ENCODE results near the gene IKZF3.
"Not testable (repeated sequence)": the region's sequence is repeated elsewhere in the genome, so short reads cannot be mapped to it uniquely, and the experiment has no call there.

IKZF3 gene

DNA sequence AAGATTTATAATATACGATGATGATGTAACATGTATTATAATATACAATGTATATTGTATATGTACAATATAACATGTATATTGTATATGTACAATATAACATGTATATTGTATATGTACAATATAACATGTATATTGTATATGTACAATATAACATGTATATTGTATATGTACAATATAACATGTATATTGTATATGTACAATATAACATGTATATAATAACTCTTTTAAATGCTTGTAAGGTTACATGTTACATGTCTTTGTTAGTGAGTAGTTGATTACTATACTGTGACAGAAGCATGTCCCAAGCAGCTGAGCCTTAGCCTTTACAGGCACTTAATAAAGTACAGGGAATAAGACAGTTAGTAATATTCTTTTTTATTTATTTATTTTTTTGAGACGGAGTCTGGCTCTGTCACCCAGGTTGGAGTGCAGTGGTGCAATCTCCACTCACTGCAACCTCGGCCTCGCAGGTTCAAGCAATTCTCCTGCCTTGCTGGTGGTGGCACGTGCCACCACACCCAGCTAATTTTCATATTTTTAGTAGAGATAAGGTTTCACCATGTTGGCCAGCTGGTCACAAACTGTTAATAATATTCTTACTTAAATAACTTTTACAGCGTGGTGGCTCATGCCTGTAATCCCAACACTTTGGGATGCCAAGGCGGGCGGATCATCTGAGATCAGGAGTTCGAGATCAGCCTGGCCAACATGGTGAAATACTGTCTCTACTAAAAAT is 8.0 kb downstream of the IKZF3 start:
- not testable (repeated sequence) for FAIRE-seq

DNA sequence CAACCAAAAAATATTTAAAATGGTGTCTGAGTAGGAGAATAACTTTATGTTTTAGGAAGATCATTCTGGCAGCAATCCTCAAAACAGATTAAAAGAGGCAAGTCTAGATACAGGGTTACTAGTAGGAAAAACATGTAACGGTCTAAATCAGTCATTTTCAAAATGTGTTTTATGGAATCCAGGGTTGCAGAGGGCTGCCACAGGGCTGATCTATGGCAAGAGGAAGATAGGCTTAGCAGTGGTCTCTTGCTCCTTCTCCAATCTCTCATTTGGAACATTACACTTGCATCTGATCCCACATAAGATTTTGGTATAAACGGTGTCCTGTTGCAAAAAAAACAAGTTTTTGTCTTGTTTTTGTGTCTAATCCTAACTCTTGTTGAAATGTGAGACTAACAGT is 9.2 kb downstream of the IKZF3 start:
- FAIRE-seq: no peak

DNA sequence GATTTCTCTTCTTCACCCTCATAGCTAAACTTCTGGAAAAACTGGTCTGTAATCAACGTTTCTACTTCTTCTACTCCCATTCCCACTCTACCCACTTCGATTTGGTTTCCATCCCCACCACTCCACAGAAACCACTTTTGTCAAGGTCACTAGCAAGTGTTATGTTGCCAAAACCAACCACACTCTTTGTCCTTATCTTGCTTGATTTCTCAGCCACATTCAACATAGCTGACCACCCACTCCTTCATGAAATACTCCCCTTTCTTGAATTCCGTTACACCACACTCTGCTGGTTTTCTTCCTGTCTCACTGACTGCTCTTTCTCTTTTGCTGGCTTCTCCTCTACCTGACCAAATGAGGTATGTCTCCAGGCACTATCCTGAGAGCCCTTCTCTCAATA is 11.9 kb downstream of the IKZF3 start:
- no peak for FAIRE-seq

DNA sequence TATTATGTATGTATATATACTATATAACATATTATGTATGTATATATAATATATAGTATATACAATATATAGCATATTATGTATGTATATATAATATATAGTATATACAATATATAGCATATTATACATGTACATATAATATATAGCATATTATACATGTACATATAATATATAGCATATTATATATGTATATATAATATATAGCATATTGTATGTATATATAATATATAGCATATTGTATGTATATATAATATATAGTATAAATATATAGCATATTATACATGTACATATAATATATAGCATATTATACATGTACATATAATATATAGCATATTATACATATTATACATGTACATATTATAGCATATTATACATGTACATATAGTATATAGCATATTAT is 13.9 kb downstream of the IKZF3 start:
- not testable (repeated sequence) for FAIRE-seq

DNA sequence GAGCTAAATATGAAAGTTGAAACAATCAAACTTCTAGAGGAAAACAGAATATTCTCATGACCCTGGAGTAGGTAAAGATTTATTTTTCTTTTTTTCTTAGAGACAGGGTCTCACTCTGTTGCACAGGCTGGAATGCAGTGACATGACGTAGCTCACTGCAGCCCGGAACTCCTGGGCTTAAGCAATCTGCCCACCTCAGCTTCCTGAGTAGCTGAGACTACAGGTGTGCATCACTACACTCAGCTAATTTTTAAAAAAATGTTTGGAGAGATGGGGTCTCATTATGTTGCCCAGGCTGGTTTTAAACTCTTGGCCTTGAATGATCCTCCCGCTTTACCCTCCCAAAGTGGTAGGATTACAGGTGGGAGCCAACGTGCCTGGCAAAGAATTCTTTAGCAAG is 15.5 kb downstream of the IKZF3 start:
- FAIRE-seq: no peak

DNA sequence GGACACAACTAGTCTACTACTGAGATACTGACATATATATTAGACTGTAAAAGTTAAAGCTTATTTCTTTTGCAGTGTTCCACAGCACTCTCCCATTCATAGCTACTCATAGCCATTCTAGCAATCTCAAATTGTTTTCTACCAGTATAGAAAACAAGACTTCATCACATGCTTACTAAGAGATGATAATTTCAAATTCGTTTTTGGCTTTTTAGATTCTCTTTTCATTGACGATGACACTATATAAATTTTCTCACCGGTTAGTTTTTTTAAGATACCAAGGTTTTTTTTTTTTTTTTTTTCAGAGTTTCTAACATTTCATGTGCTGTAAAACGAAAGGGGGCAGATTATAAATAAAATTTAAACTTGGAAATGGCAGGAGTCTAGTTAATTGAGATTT is 17.9 kb downstream of the IKZF3 start:
- FAIRE-seq: no peak

DNA sequence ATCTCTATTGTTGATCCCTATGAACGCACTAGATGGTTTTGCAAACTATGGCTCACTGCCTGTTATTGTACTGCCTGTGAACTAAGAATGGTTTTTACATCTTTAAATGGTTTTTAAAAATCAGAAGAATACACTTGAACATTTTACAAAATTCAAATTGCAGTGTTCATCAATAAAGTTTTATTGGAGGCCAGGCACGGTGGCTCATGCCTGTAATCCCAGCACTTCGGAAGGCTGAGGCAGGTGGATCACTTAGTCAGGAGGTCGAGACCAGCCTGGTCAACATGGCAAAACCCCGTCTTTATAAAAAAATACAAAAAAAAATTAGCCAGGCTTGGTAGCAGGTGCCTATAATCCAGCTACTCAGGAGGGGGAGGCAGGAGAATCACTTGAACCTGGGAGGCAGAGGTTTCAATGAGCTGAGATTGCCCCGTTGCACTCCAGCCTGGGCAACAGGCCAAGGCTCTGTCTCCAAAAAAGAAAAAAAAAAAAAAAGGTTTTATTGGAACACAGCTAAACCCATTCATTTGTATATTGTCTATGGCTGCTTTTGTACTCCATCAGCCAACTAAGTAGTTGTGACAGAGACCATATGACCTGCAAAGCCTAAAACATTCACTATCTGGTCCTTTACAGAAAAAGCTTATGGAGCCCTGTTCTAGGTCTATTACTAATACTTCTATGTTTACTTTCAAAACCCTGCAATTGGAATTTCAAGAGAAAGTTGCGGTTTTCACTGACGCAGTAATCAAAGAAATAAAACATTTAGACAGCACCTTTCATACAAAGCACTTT is 18.9 kb downstream of the IKZF3 start:
- FAIRE-seq: no peak

DNA sequence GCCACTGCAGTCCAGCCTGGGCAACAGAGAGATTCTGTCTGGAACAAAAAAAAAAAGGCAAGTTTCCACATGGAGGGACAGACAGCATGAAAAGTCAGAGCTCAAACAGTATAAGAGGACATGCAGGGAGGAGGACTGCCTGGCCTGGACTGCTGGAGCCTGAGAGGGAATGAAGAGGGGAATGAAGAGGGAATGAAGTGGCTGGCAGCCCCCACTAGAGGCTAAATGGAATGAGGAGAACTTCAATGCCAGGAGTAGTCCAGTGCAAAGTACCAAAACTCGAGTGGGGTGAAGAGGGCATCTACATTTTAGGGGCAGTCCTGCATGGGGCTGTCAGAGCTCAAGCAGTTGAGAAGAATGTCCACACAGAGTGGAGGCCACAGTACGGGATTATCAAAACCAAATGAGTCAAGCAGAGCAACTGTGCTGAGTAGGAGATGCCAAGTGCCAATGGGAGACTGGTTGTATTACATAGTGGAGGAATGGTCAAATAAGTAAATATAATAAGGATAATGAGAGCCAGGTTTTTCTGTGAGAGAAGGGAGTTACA is 22.9 kb downstream of the IKZF3 start:
- no peak for FAIRE-seq

DNA sequence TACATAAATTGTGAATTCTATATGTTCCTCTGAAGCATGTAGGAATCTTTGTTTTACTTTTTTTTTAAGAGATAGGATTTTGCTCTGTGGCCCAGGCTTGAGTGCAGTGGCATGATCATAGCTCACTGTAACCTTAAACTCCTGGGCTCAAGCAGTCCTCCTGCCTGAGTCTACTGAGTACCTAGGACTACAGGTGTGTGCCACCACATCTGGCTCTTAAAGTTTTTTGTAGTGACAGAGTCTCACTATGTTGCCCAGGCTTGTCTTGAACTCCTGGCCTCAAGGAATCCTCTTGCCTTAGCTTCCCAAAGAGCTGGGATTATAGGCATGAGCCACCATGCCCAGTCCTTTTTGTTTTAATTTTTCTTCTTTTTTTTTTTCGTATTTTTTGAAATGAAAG is 25.3 kb downstream of the IKZF3 start:
- no peak for FAIRE-seq

DNA sequence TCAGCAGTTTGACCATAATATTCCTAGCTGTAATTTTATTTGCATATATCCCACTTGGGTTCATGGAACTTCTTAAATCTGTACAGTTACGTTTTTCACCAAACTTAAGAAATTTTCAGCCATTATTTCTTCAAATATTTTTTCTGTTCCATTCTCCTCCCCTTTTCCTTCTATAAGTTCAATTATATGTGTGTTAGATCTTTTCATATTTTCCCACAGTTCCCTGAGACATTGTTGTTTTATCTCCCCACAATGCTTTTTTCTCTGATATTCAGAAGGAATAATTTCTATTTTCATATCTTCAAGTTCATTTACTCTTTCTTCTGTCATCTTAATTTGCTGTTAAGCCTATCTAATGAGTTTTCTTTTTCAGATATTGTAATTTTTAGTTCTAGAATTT is 26.1 kb downstream of the IKZF3 start:
- FAIRE-seq: no peak

DNA sequence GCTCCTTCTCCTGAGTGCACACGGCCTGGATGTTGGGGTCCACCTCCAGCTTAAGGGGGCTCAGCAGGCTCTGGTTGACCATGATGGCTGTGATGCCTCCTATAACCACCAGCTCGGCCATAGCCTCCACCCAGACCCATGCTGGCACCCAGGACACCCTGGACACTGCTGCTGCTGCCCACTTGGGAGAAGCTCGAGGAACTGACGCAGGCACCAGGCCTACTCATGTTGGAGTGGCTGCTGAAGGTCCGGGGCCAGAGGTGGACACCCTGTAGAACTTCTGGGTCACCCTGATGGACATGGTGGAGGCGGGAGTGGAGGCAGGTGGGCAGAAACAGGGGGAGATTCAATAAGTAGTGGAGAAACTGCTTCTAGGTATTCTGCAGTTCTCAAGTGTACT is 28.0 kb downstream of the IKZF3 start:
- no peak for FAIRE-seq

DNA sequence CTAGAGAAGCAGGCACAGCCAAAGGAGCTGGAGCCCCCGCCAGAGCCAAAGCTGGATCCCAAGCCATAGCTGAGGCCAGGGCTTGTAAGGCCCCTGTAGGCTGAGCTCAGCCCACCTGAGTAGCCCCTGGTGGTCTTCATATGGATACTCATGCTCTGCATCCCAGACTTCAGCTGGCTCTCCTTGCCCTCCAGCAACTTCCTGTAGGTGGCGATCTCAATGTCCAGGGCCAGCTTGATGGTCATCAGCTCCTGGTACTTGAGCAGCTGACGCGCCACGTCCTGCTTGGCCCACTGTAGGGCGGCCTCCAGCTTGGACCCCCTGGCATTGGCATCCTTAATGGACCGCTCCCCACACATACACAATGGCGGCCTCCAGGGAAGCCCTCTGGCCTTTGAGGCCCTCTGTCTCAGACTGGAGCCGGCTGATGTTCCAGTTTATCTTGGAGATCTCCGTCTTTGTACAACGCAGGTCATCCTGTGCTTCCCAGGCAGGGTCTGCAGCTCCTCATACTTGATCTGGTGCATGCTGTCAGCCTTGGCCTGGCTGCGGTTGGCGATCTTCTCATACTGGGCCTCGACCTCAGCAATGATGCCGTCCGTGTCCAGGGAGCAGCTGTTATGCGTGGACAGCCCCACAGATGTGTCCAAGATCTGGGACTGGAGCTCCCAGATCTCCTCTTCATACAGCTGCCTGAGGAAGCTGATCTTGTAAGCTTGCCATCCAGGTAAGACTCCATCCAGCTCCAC is 28.9 kb downstream of the IKZF3 start:
- FAIRE-seq: no peak

DNA sequence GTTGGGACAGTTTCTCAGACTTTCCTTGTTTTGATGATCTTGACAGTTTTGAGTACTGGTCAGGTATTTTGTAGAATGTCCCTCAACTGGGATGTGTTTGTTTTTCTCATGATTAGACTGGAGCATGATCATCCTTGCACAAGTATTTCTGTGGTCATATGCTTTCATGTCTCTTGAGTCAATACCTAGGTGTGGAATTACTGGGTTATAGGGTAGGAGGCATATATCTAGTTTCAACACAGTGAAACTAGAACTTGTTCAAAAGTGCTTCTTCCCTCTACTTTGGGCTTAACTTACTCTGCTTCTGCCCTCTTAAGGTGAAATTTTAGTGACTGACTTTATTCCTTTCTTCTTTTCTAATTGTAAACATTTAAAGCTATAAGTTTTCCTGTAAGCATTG is 30.1 kb downstream of the IKZF3 start:
- FAIRE-seq: no peak

DNA sequence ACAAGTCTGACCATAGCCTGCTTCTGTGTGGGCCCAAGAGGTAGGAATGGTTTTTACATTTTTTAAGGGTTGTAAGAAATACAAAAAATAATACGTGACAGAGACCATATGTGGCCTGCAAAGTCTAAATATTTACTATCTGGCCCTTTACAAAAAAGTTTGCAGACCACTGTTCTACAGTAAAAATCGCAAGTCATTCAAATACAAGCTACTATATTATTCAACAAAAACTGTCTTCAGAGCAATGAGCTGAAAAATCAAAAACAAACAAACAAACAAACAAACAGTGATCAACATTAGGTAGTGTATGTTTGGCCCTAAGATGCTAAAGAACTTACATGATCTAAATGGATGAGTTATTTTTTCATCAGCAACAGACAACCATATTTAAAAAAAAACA is 32.5 kb downstream of the IKZF3 start:
- FAIRE-seq: no peak

DNA sequence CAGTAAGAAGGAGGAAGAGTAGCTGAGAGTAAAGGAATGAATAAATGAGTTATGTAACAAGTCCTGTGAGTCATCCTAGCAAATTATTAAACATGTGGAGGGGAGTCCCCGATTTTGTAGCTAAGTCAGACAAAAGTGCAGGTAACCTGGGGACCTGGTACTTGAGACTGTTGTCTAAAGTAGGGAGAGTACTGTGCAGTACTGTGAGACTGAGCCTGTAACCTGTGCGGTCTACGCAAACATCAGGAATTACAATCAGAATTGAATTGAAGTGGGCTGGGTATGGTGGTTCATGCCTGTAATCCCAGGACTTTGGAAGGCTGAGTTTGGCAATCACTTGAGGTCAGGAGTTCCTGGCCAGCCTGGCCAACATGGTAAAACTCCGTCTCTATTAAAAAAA is 35.7 kb downstream of the IKZF3 start:
- FAIRE-seq: no peak

DNA sequence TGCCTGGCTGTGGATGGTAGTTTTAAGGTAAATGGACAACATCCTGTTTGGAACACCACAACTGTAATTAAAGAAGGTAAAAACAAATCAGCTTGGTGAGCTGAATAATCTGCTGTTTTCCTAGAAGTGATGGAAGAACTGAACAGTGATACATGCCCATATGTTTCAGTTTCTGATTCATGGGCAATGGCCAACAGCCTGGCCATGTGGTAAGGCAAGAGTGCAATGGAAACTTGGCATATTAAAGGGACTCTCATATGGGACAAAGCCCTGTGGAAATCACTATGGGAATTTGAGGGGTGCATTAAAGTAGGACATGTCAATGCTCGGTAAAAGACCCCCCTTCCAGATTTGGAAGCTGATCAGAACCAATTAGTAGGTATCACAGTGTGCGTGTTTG is 37.8 kb downstream of the IKZF3 start:
- FAIRE-seq: no peak

DNA sequence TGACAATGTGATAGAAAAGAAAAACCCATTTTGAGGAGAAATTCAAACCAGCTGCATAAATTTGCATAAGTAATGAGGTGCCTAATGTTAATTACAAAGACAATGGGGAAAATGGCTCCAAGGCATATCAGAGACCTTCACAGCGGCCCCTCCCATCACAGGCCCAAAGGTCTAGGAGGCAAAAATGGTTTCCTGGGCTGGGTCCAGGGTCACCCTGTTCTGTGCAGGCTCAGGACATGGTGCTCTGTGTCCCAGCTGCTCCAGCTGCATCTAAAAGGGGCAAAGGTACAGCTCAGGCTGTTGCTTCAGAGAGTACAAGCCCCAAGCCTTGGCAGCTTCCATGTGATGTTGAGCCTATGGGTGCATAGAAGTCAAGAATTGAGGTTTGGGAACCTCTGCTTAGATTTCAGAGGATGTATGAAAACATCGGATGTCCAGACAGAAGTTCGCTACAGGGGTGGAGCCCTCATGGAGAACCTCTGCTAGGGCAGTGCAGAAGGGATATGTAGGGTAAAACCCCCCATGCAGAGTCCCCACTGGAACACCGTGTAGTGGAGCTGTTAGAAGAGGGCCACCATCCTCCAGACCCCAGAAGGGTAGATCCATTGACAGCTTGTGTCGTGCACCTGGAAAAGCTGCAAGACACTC is 40.6 kb downstream of the IKZF3 start:
- FAIRE-seq: no peak

DNA sequence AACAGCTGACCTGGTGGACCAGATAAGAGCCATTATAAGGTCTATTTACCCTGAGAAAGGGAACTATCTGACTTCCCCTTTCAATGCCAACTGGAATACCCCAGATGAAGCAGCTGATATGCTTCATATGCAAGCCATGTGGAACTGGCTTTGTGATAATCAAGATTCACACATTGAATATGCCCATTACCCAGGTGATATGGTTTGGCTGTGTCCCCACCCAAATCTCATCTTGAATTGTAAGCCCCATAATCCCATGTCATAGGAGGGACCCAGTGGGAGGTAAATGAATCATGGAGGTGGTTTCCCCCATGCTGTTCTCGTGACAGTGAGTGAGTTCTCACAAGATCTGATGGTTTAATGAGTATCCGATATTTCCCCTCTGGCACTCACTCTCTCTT is 42.1 kb downstream of the IKZF3 start:
- FAIRE-seq: no peak

DNA sequence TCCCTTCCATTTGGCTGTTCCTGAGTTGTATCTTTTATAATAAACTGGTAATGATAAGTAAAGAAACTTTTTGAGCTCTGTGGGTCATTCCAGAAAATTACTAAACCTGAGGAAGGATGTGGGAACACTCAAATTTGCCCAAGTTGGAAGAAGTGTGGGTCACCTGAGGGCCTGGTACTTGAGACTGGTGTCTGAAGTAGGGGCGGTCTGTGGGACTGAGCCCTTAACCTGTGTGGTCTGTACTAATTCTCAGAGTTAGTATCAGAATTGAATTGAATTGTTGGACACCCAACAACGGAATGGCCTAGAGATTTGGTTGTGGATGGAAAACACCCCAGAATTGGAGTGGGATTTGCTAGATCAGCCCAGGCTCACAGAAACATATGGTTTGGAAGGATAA is 43.1 kb downstream of the IKZF3 start:
- no peak for FAIRE-seq

DNA sequence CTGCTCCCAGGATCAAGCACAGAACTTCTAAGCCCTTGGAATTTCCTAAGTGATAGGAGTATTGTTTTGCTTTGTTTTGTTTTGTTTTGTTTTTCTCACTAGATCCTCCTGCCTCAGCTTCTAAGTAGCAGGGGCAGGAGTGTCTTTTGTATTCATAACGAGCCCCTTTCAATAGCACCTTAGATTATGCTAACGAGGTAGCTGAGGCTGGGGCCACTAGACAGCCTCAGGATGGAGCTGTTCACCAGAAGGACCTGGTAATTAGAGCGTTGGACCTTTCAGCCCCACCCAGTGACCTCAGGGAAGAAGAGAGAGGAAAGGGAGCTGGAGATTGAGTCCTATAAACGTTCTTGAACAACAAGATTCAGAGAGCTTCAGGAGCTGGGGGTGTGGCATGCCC is 43.6 kb downstream of the IKZF3 start:
- no peak for FAIRE-seq

DNA sequence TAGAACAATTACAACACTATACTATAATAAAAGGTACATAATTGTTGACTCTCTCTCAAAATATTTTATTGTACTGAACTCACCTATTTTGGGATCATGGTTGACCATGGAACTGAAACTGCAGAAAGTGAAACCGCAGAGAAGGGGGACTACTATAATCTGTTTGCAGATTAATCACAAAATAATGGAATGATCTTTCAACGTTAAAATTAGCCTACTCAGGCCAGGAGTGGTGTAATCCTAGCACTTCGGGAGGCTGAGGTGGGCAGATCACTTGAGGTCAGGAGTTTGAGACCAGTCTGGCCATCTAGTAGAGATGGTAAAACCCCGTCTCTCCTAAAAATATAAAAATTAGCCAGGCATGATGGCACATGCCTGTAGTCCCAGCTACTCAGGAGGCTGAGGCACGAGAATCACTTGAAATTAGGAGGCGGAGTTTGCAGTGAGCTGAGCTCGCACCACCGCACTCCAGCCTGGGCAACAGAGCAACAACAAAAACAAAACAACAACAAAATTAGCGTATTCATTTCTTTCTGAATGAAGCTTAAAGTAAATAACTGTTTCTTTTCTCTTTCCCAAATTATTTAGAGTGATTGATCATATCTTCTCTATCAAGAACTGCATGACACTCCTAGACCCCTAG is 45.6 kb downstream of the IKZF3 start:
- FAIRE-seq: no peak

DNA sequence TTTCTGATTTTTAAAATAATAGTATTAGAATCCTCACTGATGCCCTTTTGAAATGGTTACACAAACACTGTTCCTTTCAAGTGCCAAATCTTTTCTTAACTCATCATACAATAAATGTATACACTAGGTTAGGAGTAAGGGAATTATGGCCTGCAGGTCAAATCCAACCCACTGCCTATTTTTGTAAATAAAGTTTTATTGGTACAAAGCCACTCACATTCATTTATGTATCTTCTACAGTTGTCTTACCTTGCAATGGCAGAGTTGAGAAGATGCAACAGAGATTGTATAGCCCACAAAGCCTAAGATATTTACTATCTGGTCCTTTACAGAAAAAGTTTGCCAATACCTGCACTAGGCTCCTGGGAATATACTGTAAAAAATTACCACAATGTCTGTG is 47.8 kb downstream of the IKZF3 start:
- FAIRE-seq: no peak

DNA sequence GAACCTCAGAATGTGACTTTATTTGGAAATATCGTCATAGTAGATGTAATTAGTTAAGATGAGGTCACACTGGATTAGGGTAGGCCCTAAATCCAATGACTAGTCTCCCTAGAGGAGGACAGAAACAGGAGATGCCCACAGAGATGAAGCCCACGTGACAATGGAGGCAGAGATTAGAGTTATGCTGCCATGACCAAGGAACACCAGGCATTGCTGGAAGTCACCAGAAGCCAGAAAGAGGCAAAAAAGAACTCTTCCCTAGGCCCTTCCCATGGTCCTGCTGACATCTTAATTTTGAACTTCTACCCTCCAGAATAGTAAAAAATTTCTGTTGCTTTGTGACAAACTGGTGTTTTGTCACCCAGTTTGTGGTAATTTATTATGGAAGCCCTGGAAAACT is 49.6 kb downstream of the IKZF3 start:
- FAIRE-seq: no peak

All from islet of Langerhans (tissue), 1 donor.